Peyer's patch (tissue), 4 donors: ENCODE measurements around the gene CLBA1.

Experiments used
- POLR2A ChIP-seq, 2 donors: fragments of 450-650 bp; IDR thresholded peaks; one replicate each; pipeline ENCODE4 v1.5.1; 2017; ENCODE audit warnings: antibody characterized with exemption in 2 of 2, mild to moderate bottlenecking in 2 of 2, moderate library complexity in 2 of 2
- TF ChIP-seq, protein P1 (sequence below), 6 experiments: fragments of 450-650 bp in 4 of 6; fragments of 200-600 bp in 2 of 6; sonication (generic) in 1 of 6; IDR thresholded peaks; one replicate each; pipeline ENCODE4 v1.5.1; 2017 to 2019; ENCODE audit warnings: antibody characterized with exemption in 6 of 6, mild to moderate bottlenecking in 3 of 6, moderate library complexity in 1 of 6

DNA sequence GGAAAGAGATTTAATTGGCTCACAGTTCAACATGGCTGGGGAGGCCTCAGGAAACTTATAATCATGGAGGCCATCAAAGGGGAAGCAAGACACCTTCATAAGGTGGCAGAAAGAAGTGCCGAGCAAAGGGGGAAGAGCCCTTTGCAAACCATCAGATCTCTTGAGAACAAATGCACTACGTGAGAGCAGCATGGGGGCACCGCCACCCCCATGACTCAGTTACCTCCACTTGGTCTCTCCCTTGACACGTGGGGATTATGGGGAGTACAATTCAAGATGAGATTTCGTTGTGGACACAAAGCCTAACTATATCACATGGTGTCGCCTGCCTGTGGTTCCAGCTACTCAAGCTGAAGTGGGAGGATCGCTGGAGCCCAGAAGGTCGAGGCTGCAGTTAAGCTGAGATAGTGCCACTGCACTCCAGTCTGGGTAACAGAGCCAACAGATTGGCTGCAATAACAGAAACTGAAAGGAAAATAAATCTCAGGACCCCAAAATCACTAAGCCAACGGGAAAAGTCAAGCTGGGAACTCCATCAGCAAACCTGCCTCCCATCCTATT is 45.3 kb downstream of the CLBA1 start:
- TF ChIP-seq, protein P1, sequence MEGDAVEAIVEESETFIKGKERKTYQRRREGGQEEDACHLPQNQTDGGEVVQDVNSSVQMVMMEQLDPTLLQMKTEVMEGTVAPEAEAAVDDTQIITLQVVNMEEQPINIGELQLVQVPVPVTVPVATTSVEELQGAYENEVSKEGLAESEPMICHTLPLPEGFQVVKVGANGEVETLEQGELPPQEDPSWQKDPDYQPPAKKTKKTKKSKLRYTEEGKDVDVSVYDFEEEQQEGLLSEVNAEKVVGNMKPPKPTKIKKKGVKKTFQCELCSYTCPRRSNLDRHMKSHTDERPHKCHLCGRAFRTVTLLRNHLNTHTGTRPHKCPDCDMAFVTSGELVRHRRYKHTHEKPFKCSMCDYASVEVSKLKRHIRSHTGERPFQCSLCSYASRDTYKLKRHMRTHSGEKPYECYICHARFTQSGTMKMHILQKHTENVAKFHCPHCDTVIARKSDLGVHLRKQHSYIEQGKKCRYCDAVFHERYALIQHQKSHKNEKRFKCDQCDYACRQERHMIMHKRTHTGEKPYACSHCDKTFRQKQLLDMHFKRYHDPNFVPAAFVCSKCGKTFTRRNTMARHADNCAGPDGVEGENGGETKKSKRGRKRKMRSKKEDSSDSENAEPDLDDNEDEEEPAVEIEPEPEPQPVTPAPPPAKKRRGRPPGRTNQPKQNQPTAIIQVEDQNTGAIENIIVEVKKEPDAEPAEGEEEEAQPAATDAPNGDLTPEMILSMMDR (IDR thresholded peaks at IDR 0.05), result no peak
- no peak for TF ChIP-seq POLR2A (IDR thresholded peaks at IDR 0.05)
